IPS-20b (cell line): ENCODE data around the gene ERI3.

Experiments used
- H3K27ac ChIP-seq: one replicate; pipeline ENCODE4 v1.5.1; 2013; ENCODE audit warnings: low read length
- H3K27me3 ChIP-seq: 2 replicates; pipeline ENCODE4 v1.6.1; 2013; ENCODE audit warnings: mild to moderate bottlenecking, low read length, inconsistent platforms; ENCODE audit not compliant: insufficient read depth
- H3K36me3 ChIP-seq: 2 replicates; pipeline ENCODE4 v1.6.1; 2013; ENCODE audit warnings: low read depth, mild to moderate bottlenecking, inconsistent platforms, low read length, moderate library complexity; ENCODE audit not compliant: insufficient read depth
- H3K4me1 ChIP-seq: 2 replicates; pipeline ENCODE4 v1.6.1; 2013; ENCODE audit warnings: mild to moderate bottlenecking, control low read depth, inconsistent platforms, low read length, moderate library complexity; ENCODE audit not compliant: insufficient read depth
- H3K4me3 ChIP-seq: 2 replicates; pipeline ENCODE4 v1.5.1; 2013; ENCODE audit warnings: mild to moderate bottlenecking, low read length, inconsistent platforms
- H3K9ac ChIP-seq: 2 replicates; pipeline ENCODE4 v1.6.1; 2013; ENCODE audit warnings: low read depth, mild to moderate bottlenecking, inconsistent platforms, low read length, moderate library complexity
- H3K9me3 ChIP-seq: 2 replicates; pipeline ENCODE4 v1.6.1; 2013; ENCODE audit warnings: mild to moderate bottlenecking, low read depth, low read length, inconsistent platforms; ENCODE audit not compliant: insufficient read depth

ERI3 gene

GRCh38 chr1:44238660-44239059 lies 116.4 kb downstream of the ERI3 start:
- Histone ChIP-seq H3K9ac (no peak overlapping the region), H3K9me3 (no peaks in the 10 kb centered on the region), H3K27ac (no peak overlapping the region), H3K36me3 (peaks cover 5% of the 10 kb centered on the region; the same call in 1 of the 2 replicates), H3K27me3 (no peaks in the 10 kb centered on the region), H3K4me3 (no peak overlapping the region), H3K4me1 (peaks cover 14% of the 10 kb centered on the region)

GRCh38 chr1:44237721-44238457 lies 117.2 kb downstream of the ERI3 start:
- no peak overlapping the region; the same call in 1 of the 2 replicates for H3K4me3 ChIP-seq
- H3K9me3 ChIP-seq, result no peaks in the 10 kb centered on the region
- no peak overlapping the region for H3K27ac ChIP-seq
- H3K4me1 ChIP-seq, result peaks cover 14% of the 10 kb centered on the region
- no peaks in the 10 kb centered on the region for H3K27me3 ChIP-seq
- no peak overlapping the region for H3K9ac ChIP-seq
- H3K36me3 ChIP-seq, result peaks cover 5% of the 10 kb centered on the region; the same call in 1 of the 2 replicates

- H3K9ac ChIP-seq, result no peak overlapping the region
- no peaks in the 10 kb centered on the region for H3K27me3 ChIP-seq
- peaks cover 14% of the 10 kb centered on the region for H3K4me1 ChIP-seq
- H3K27ac ChIP-seq, result no peak overlapping the region
- peaks cover 8% of the 10 kb centered on the region; the same call in 1 of the 2 replicates for H3K36me3 ChIP-seq
- H3K4me3 ChIP-seq, result no peak overlapping the region
- H3K9me3 ChIP-seq, result no peaks in the 10 kb centered on the region
Measured at GRCh38 chr1:44236490-44237272, 118.4 kb downstream of the ERI3 start.

DNA sequence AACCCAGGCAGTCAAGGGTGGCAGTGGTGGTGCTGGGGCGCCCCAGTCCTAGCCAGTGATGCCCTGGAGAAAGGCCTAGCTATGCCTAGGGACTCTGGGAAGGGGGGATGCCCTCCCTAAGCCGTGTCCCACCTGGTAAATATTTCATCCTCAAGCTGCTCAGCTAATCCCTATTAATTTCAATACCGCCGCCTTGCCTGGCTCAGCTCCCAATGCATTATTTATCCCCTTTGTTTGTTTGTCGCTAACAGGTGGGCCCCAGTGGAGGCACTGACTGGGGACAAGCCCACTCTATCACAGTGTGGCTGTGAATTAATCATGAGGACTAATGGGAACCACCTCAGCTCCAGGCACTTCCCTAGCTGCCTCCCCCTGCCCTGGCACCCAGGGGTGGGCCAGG lies 119.2 kb downstream of the ERI3 start:
- H3K27me3 ChIP-seq, result no peaks in the 10 kb centered on the region
- H3K27ac ChIP-seq, result no peak overlapping the region
- peaks cover 13% of the 10 kb centered on the region; the same call in 1 of the 2 replicates for H3K36me3 ChIP-seq
- no peak overlapping the region for H3K4me3 ChIP-seq
- no peak overlapping the region for H3K9ac ChIP-seq
- peaks cover 14% of the 10 kb centered on the region for H3K4me1 ChIP-seq
- no peaks in the 10 kb centered on the region for H3K9me3 ChIP-seq

- peaks cover 15% of the 10 kb centered on the region; the same call in 1 of the 2 replicates for H3K36me3 ChIP-seq
- no peak overlapping the region for H3K27ac ChIP-seq
- H3K27me3 ChIP-seq, result no peaks in the 10 kb centered on the region
- no peak overlapping the region for H3K9ac ChIP-seq
- 0 out of 2 replicates have a peak, but pooled peaks cover 3% of the 10 kb centered on the region for H3K9me3 ChIP-seq
- H3K4me3 ChIP-seq, result no peak overlapping the region
- 0 out of 2 replicates have a peak, but pooled peaks cover 3% of the 10 kb centered on the region for H3K4me1 ChIP-seq
Measured at GRCh38 chr1:44233593-44233992, 121.5 kb downstream of the ERI3 start.

- Histone ChIP-seq H3K9me3 (peaks cover 26% of the 10 kb centered on the region), H3K9ac (no peak overlapping the region), H3K36me3 (peaks cover 23% of the 10 kb centered on the region; the same call in 1 of the 2 replicates)
Measured at GRCh38 chr1:44230796-44231195, 124.3 kb downstream of the ERI3 start.

GRCh38 chr1:44229435-44230167 lies 125.5 kb downstream of the ERI3 start:
- Histone ChIP-seq H3K9ac (no peak overlapping the region), H3K4me3 (no peak overlapping the region), H3K9me3 (peaks cover 37% of the 10 kb centered on the region), H3K27ac (no peak overlapping the region), H3K27me3 (no peaks in the 10 kb centered on the region), H3K36me3 (peaks cover 31% of the 10 kb centered on the region; the same call in 1 of the 2 replicates), H3K4me1 (no peaks in the 10 kb centered on the region)

More at GRCh38 chr1:44230796-44231195, 124.3 kb downstream of the ERI3 start:
- Histone ChIP-seq H3K4me1 (no peaks in the 10 kb centered on the region), H3K27ac (no peak overlapping the region), H3K27me3 (no peaks in the 10 kb centered on the region), H3K4me3 (no peak overlapping the region)

GRCh38 chr1:44228218-44228617 lies 126.8 kb downstream of the ERI3 start:
- Histone ChIP-seq H3K36me3 (peaks cover 31% of the 10 kb centered on the region; the same call in 1 of the 2 replicates), H3K4me3 (no peak overlapping the region), H3K27me3 (no peaks in the 10 kb centered on the region), H3K4me1 (no peaks in the 10 kb centered on the region), H3K9ac (no peak overlapping the region), H3K9me3 (peaks cover 37% of the 10 kb centered on the region), H3K27ac (no peak overlapping the region)

DNA sequence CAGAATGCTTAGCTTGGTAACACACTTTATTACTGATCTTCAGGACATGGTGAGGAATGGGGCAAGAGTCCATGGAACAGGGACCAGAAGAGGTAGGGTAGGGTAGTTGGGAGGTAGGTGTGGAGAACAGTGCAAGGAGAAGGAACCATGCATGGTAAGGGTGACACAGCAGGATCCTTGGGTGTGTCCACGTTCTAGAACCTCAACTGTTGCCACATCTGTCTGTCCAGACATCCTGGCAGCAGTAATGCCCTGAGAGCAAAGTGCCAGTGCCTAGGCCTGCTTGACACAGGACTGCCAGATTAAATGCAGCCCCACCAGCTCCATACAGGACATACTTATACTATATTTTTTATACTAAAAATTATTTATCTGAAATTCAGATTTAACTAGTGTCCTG lies 127.8 kb downstream of the ERI3 start:
- H3K27me3 ChIP-seq, result no peaks in the 10 kb centered on the region
- H3K27ac ChIP-seq, result no peak overlapping the region
- H3K36me3 ChIP-seq, result peaks cover 31% of the 10 kb centered on the region
- no peak overlapping the region for H3K4me3 ChIP-seq
- H3K4me1 ChIP-seq, result no peaks in the 10 kb centered on the region
- no peak overlapping the region for H3K9ac ChIP-seq
- H3K9me3 ChIP-seq, result peaks cover 37% of the 10 kb centered on the region

DNA sequence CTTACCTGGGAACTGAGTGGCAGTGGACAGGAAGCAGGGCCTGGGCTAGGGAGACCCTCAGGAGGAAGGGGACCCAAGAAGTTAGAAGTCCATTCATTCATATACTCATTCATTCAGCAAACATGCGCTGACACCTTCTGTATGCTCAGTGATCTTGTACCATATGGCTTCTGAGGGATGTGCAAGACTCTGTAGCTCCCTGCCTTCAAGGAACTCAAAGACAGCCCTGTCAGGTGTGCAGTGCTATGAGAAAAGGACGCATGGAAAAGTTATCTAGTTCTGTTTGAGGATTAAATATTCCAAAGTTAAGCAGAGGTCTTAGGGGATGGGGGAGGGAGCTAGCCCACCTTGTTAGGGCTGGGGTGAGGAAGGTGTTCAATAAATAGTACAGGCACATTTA lies 129.3 kb downstream of the ERI3 start:
- Histone ChIP-seq H3K4me3 (no peak overlapping the region), H3K4me1 (no peaks in the 10 kb centered on the region), H3K27ac (no peak overlapping the region), H3K9me3 (peaks cover 37% of the 10 kb centered on the region), H3K36me3 (peaks cover 32% of the 10 kb centered on the region), H3K9ac (no peak overlapping the region), H3K27me3 (no peaks in the 10 kb centered on the region)

- Histone ChIP-seq H3K4me1 (no peaks in the 10 kb centered on the region), H3K27ac (no peak overlapping the region), H3K9me3 (peaks cover 30% of the 10 kb centered on the region), H3K4me3 (no peak overlapping the region), H3K36me3 (peaks cover 48% of the 10 kb centered on the region), H3K27me3 (no peaks in the 10 kb centered on the region), H3K9ac (no peak overlapping the region)
Measured at GRCh38 chr1:44223187-44223610, 131.9 kb downstream of the ERI3 start.
